Skeletal muscle tissue (tissue), 4 donors: ENCODE measurements around the gene NNT. TPM values are rescaled to one million over a fixed set of nuclear protein-coding genes. Genes with fewer than 3 reads are reported as not detected.
"Not testable (repeated sequence)": the region's sequence is repeated elsewhere in the genome, so short reads cannot be mapped to it uniquely, and the experiment has no call there.

Source experiments
- H3K27ac ChIP-seq: one replicate; pipeline ENCODE4 v1.7.0; 2013; ENCODE audit warnings: mild to moderate bottlenecking, low read depth, low read length, inconsistent platforms
- H3K27me3 ChIP-seq, 3 donors: one replicate each; pipeline ENCODE4 v1.7.0; 2013; ENCODE audit warnings: low read length in 3 of 3; ENCODE audit not compliant: control insufficient read depth in 3 of 3, insufficient read depth in 3 of 3
- H3K36me3 ChIP-seq, 3 donors: one replicate each; pipeline ENCODE4 v1.7.0; 2013; ENCODE audit warnings: low read length in 3 of 3; ENCODE audit not compliant: control insufficient read depth in 3 of 3, insufficient read depth in 3 of 3
- H3K4me1 ChIP-seq, 3 donors: one replicate each; pipeline ENCODE4 v1.7.0; 2013; ENCODE audit warnings: low read length in 3 of 3, mild to moderate bottlenecking in 3 of 3; ENCODE audit not compliant: control insufficient read depth in 3 of 3, insufficient read depth in 3 of 3
- H3K4me3 ChIP-seq, 3 donors: one replicate each; pipeline ENCODE4 v1.7.0; 2013; ENCODE audit warnings: low read length in 3 of 3
- H3K9ac ChIP-seq, 3 donors: one replicate each; pipeline ENCODE4 v1.7.0; 2013; ENCODE audit warnings: low read length in 3 of 3, mild to moderate bottlenecking in 3 of 3, moderate library complexity in 2 of 3, low read depth in 1 of 3
- H3K9me3 ChIP-seq, 3 donors: one replicate each; pipeline ENCODE4 v1.7.0; 2013; ENCODE audit warnings: low read length in 3 of 3; ENCODE audit not compliant: control insufficient read depth in 3 of 3
- total RNA-seq: library from RNA; depleted of rRNA; stranded (reverse); fragments of >200 nt; gene quantifications from one replicate; pipeline ENCODE4 v1.2.3, GENCODE V29; 2014
- donor health status: Osteomylitis.

Gene NNT
- total RNA-seq, 1 donor from 2014 or later, result 116 TPM

- Histone ChIP-seq H3K9me3 (peaks cover 0 to 2% (median 0%) of the 10 kb centered on the region in 3 donors), H3K9ac (no peak overlapping the region), H3K36me3 (peaks cover 0 to 3% (median 2%) of the 10 kb centered on the region in 3 donors), H3K27ac (no peak overlapping the region), H3K4me3 (no peak overlapping the region), H3K27me3 (no peaks in the 10 kb centered on the region), H3K4me1 (peaks cover 0 to 5% (median 0%) of the 10 kb centered on the region in 3 donors)
Measured at GRCh38 chr5:43691893-43692292, 88.9 kb downstream of the NNT start.

GRCh38 chr5:43693411-43693810 is 90.4 kb downstream of the NNT start:
- Histone ChIP-seq H3K27ac (no peak overlapping the region), H3K27me3 (no peaks in the 10 kb centered on the region), H3K4me3 (no peak overlapping the region), H3K9ac (no peak overlapping the region), H3K9me3 (peaks cover 0 to 2% (median 0%) of the 10 kb centered on the region in 3 donors), H3K36me3 (peaks cover 0 to 3% (median 2%) of the 10 kb centered on the region in 3 donors), H3K4me1 (peaks cover 0 to 5% (median 0%) of the 10 kb centered on the region in 3 donors)

GRCh38 chr5:43694027-43694426 is 91.0 kb downstream of the NNT start:
- Histone ChIP-seq H3K36me3 (peaks cover 0 to 3% (median 2%) of the 10 kb centered on the region in 3 donors), H3K9me3 (peaks cover 0 to 2% (median 0%) of the 10 kb centered on the region in 3 donors), H3K27ac (no peak overlapping the region), H3K27me3 (no peaks in the 10 kb centered on the region), H3K4me3 (no peak overlapping the region), H3K4me1 (peaks cover 0 to 5% (median 0%) of the 10 kb centered on the region in 3 donors), H3K9ac (no peak overlapping the region)

GRCh38 chr5:43696444-43696843 is 93.5 kb downstream of the NNT start:
- H3K9me3 ChIP-seq, H3K9ac ChIP-seq, H3K4me1 ChIP-seq, H3K4me3 ChIP-seq, H3K36me3 ChIP-seq, H3K27ac ChIP-seq, H3K27me3 ChIP-seq: not testable (repeated sequence)

GRCh38 chr5:43699910-43700309 is 96.9 kb downstream of the NNT start:
- H3K27ac ChIP-seq, result no peak overlapping the region

GRCh38 chr5:43700601-43701000 is 97.6 kb downstream of the NNT start:
- peaks cover 3 to 29% (median 14%) of the 10 kb centered on the region in 3 donors for H3K36me3 ChIP-seq
- no peaks in the 10 kb centered on the region for H3K27me3 ChIP-seq
- no peak overlapping the region for H3K4me3 ChIP-seq
- peaks cover 0 to 6% (median 0%) of the 10 kb centered on the region in 3 donors for H3K4me1 ChIP-seq
- no peak overlapping the region for H3K9ac ChIP-seq
- no peak overlapping the region for H3K27ac ChIP-seq
- peaks cover 0 to 2% (median 0%) of the 10 kb centered on the region in 3 donors for H3K9me3 ChIP-seq

More at GRCh38 chr5:43699910-43700309, 96.9 kb downstream of the NNT start:
- Histone ChIP-seq H3K4me1 (peaks cover 0 to 6% (median 0%) of the 10 kb centered on the region in 3 donors), H3K9me3 (peaks cover 0 to 2% (median 0%) of the 10 kb centered on the region in 3 donors), H3K4me3 (no peak overlapping the region), H3K27me3 (no peaks in the 10 kb centered on the region), H3K36me3 (peaks cover 3 to 26% (median 14%) of the 10 kb centered on the region in 3 donors), H3K9ac (no peak overlapping the region)

GRCh38 chr5:43701227-43701626 is 98.2 kb downstream of the NNT start:
- no peaks in the 10 kb centered on the region for H3K27me3 ChIP-seq
- H3K4me1 ChIP-seq, result peaks cover 0 to 6% (median 0%) of the 10 kb centered on the region in 3 donors
- H3K4me3 ChIP-seq, result no peak overlapping the region
- H3K9ac ChIP-seq, result no peak overlapping the region
- peaks cover 0 to 2% (median 0%) of the 10 kb centered on the region in 3 donors for H3K9me3 ChIP-seq
- H3K27ac ChIP-seq, result no peak overlapping the region
- peaks cover 3 to 29% (median 14%) of the 10 kb centered on the region in 3 donors for H3K36me3 ChIP-seq

- Histone ChIP-seq H3K4me3 (no peak overlapping the region), H3K9ac (no peak overlapping the region), H3K36me3 (peaks cover 0 to 27% (median 14%) of the 10 kb centered on the region in 3 donors), H3K27me3 (no peaks in the 10 kb centered on the region), H3K4me1 (peaks cover 0 to 6% (median 0%) of the 10 kb centered on the region in 3 donors), H3K9me3 (no peaks in the 10 kb centered on the region), H3K27ac (no peak overlapping the region)
Measured at GRCh38 chr5:43702293-43702692, 99.3 kb downstream of the NNT start.

GRCh38 chr5:43702815-43703214 is 99.8 kb downstream of the NNT start:
- Histone ChIP-seq H3K9me3 (no peaks in the 10 kb centered on the region), H3K9ac (no peak overlapping the region), H3K36me3 (peaks cover 0 to 27% (median 14%) of the 10 kb centered on the region in 3 donors), H3K4me1 (peaks cover 0 to 6% (median 0%) of the 10 kb centered on the region in 3 donors), H3K27ac (no peak overlapping the region), H3K4me3 (no peak overlapping the region), H3K27me3 (no peaks in the 10 kb centered on the region)

- Histone ChIP-seq H3K9ac (no peak overlapping the region), H3K36me3 (peaks cover 0 to 27% (median 14%) of the 10 kb centered on the region in 3 donors), H3K4me1 (peaks cover 0 to 6% (median 0%) of the 10 kb centered on the region in 3 donors)
Measured at GRCh38 chr5:43704243-43704642, 101.3 kb downstream of the NNT start.

More at GRCh38 chr5:43704243-43704642, 101.3 kb downstream of the NNT start:
- no peak overlapping the region for H3K4me3 ChIP-seq
- H3K9me3 ChIP-seq, result no peaks in the 10 kb centered on the region
- H3K27ac ChIP-seq, result no peak overlapping the region
- no peaks in the 10 kb centered on the region for H3K27me3 ChIP-seq
